GM21360 (cell line): Measurements from ENCODE around the gene SRXN1.

ENCODE experiments used
- ATAC-seq: cut with Tn5 transposase; IDR thresholded peaks from one replicate; pipeline ENCODE4 v1.9.1; 2021; ENCODE audit warnings: mild to moderate bottlenecking, moderate library complexity; ENCODE audit not compliant: unreplicated experiment

SRXN1 gene

GRCh38 chr20:609371-609964 is 43.5 kb downstream of the SRXN1 start:
- ATAC-seq: no peak

DNA sequence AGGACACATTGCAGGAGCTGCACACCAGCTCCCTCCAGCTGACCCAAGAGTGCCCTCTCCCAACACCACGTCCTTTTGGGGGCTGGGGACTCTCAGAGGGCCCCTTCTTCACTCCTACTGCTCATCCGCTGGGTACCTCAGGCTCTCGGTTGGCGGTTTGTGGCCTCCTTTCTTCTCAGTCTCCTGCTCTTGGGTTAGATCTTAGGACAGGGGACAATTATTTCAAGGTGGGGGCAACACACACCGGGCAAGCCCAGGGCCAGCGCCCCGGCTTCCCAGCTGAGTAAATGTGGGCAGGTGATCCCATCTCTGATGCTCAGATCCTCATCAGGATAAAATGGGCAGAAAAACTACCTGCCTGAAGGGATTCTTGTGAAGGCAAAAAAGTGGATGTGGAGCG is 44.0 kb downstream of the SRXN1 start:
- ATAC-seq: no peak

GRCh38 chr20:607476-607875 is 45.5 kb downstream of the SRXN1 start:
- ATAC-seq: no peak

- ATAC-seq: no peak
Measured at GRCh38 chr20:605237-605636, 47.8 kb downstream of the SRXN1 start.

DNA sequence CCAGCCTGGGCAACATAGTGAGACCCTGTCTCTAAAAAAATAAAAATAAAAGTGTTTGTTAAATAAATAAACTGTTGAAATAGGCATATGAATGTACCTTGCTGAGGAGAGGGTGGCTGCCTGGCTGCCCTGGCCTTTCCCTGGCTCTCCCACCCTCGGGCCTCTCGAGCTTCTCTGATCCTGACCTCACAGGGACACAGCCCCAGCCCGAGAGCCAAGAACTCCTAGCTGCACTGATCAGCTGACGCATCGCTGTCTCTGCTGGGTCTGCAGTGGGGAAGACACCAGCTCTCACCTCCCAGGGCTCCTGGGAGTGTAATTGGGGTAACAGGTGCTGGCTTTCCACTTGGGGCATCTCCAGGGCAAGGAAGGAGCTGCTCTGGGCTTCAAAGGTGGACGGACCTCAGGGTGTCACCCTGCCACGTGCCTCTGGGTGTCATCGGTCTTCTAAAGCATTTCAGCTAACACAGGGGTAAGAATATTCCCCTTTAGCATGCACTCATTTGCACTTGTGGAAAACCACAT is 49.8 kb downstream of the SRXN1 start:
- no peak for ATAC-seq

GRCh38 chr20:602111-602970 is 50.7 kb downstream of the SRXN1 start:
- ATAC-seq: no peak

GRCh38 chr20:600736-601135 is 52.3 kb downstream of the SRXN1 start:
- no peak for ATAC-seq

GRCh38 chr20:600141-600540 is 52.9 kb downstream of the SRXN1 start:
- no peak for ATAC-seq

GRCh38 chr20:598133-598850 is 54.7 kb downstream of the SRXN1 start:
- no peak for ATAC-seq

DNA sequence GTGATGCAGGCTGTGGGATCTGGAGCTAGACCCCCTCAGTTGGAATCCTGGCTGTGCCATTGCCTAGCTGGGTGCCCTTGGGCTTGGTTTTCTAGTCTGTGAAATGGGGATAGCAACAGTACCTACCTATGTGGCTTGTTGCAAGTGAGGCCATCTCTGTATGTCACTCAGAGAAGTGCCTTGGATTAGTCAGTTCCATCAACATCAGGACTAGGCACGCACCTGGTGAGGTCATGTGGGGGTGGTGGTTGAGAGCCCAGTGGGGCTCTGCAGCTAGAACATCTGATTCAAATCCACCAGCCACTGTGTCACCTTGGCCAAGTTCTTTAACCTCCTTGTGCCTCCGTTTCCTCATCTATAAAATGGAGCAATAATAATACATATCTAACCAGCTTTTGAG is 55.4 kb downstream of the SRXN1 start:
- no peak for ATAC-seq
